GM19455 (cell line): ENCODE data around the gene IWS1.

ENCODE experiments used
- ATAC-seq: cut with Tn5 transposase; IDR thresholded peaks from one replicate; pipeline ENCODE4 v1.9.1; 2021; ENCODE audit not compliant: unreplicated experiment

Gene IWS1

GRCh38 chr2:127504552-127505430 lies 21.5 kb downstream of the IWS1 start:
- no peak for ATAC-seq

- ATAC-seq: no peak
Observed at GRCh38 chr2:127503491-127503890, 22.8 kb downstream of the IWS1 start.

GRCh38 chr2:127498386-127498785 lies 27.9 kb downstream of the IWS1 start:
- ATAC-seq: no peak

GRCh38 chr2:127490283-127490682 lies 36.0 kb downstream of the IWS1 start:
- ATAC-seq: no peak

- no peak for ATAC-seq
Observed at GRCh38 chr2:127486247-127487058, 39.8 kb downstream of the IWS1 start.

GRCh38 chr2:127485694-127486071 lies 40.6 kb downstream of the IWS1 start:
- no peak for ATAC-seq

GRCh38 chr2:127485051-127485693 lies 41.1 kb downstream of the IWS1 start:
- no peak for ATAC-seq

- no peak for ATAC-seq
Observed at GRCh38 chr2:127482031-127482430, 44.3 kb downstream of the IWS1 start.

- ATAC-seq: no peak
Observed at GRCh38 chr2:127479866-127480743, 46.2 kb downstream of the IWS1 start.

GRCh38 chr2:127479219-127479825 lies 47.0 kb downstream of the IWS1 start:
- ATAC-seq: no peak

- no peak for ATAC-seq
Observed at GRCh38 chr2:127475788-127476187, 50.5 kb downstream of the IWS1 start.

GRCh38 chr2:127472268-127472667 lies 54.0 kb downstream of the IWS1 start:
- ATAC-seq: no peak

GRCh38 chr2:127471286-127471988 lies 54.9 kb downstream of the IWS1 start:
- no peak for ATAC-seq

- ATAC-seq: no peak
Observed at GRCh38 chr2:127469974-127470373, 56.3 kb downstream of the IWS1 start.

- no peak for ATAC-seq
Observed at GRCh38 chr2:127469051-127469450, 57.2 kb downstream of the IWS1 start.

- ATAC-seq: no peak
Observed at GRCh38 chr2:127465258-127465657, 61.0 kb downstream of the IWS1 start.

GRCh38 chr2:127464470-127465257 lies 61.6 kb downstream of the IWS1 start:
- ATAC-seq: no peak

- no peak for ATAC-seq
Observed at GRCh38 chr2:127463155-127463991, 62.9 kb downstream of the IWS1 start.
